ENCODE results near the gene FAM25C. TPM values are rescaled to one million over a fixed set of nuclear protein-coding genes. Genes with fewer than 3 reads are reported as not detected.
"Not testable (repeated sequence)": the region's sequence is repeated elsewhere in the genome, so short reads cannot be mapped to it uniquely, and the experiment has no call there.

Gene FAM25C
- total RNA-seq, 1 experiment from 2014 or later, result not detected

GRCh38 chr10:47964280-47965063 is 35.1 kb downstream of the FAM25C start:
- in situ Hi-C loops (cut with HindIII; ENCODE audit: low pct_unique_long_range_greater_than_20kb, low sequenced_read_pairs); DNase-seq (ENCODE audit: low read depth): not testable (repeated sequence)

- DNase-seq (ENCODE audit: low read depth); in situ Hi-C loops (cut with HindIII; ENCODE audit: low pct_unique_long_range_greater_than_20kb, low sequenced_read_pairs): not testable (repeated sequence)
Measured at GRCh38 chr10:47962785-47963184, 36.8 kb downstream of the FAM25C start.

- DNase-seq (ENCODE audit: low read depth); in situ Hi-C loops (cut with HindIII; ENCODE audit: low pct_unique_long_range_greater_than_20kb, low sequenced_read_pairs): not testable (repeated sequence)
Measured at GRCh38 chr10:47960699-47961098, 38.9 kb downstream of the FAM25C start.

- DNase-seq (ENCODE audit: low read depth); in situ Hi-C loops (cut with HindIII; ENCODE audit: low pct_unique_long_range_greater_than_20kb, low sequenced_read_pairs): not testable (repeated sequence)
Measured at GRCh38 chr10:47959677-47960076, 39.9 kb downstream of the FAM25C start.

- in situ Hi-C loops (cut with HindIII; ENCODE audit: low pct_unique_long_range_greater_than_20kb, low sequenced_read_pairs); DNase-seq (ENCODE audit: low read depth): not testable (repeated sequence)
Measured at GRCh38 chr10:47957158-47957557, 42.4 kb downstream of the FAM25C start.

- in situ Hi-C loops (cut with HindIII; ENCODE audit: low pct_unique_long_range_greater_than_20kb, low sequenced_read_pairs); DNase-seq (ENCODE audit: low read depth): not testable (repeated sequence)
Measured at GRCh38 chr10:47947424-47947823, 52.2 kb downstream of the FAM25C start.

Other genes starting within 250 kb of the FAM25C start
- not detected in 2 replicates for gene SYT15B, start 236.2 kb downstream of the FAM25C start, total RNA-seq (2014; rRNA removed; shearing (Covaris generic); ENCODE audit: low replicate concordance)
- gene NPY4R2, start 81.1 kb downstream of the FAM25C start, total RNA-seq (2014; rRNA removed; shearing (Covaris generic); ENCODE audit: low replicate concordance), result not detected in 2 replicates